DOHH2 (cell line): ENCODE data around the gene NFX1.

Experiments used
- EZH2phosphoT487 ChIP-seq: fragments of 200-600 bp; sonication (generic); IDR thresholded peaks from 2 replicates; pipeline ENCODE4 v1.6.1; 2017; ENCODE audit warnings: borderline replicate concordance, mild to moderate bottlenecking, antibody characterized with exemption, low read length, moderate library complexity, mixed read lengths
- TF ChIP-seq, protein P1 (sequence below): fragments of 200-600 bp; sonication (generic); IDR thresholded peaks from one replicate; pipeline ENCODE4 v1.5.1; 2014; ENCODE audit warnings: antibody characterized with exemption, mild to moderate bottlenecking, low read depth, low read length; ENCODE audit not compliant: poor library complexity, severe bottlenecking

DNA sequence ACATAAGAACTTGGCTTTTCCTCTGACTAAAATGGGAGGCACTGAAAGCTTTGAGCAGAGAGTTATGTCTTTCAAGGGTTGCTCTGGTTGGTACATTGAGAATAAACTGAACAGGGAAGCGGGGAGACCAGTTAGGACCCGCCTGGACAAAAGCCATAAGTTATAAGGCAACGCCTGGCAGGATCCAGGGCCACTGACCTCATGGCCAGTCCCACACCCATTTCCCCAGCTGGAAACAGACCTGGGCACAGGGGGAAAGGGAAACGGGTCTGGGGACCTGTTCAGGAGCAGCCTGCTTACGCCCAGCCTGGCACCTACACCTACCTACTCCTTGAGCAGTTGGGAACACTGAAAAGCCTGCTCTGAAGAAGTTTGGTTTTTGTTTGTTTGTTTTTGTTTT lies 49.0 kb upstream of the NFX1 start:
- TF ChIP-seq, protein P1, sequence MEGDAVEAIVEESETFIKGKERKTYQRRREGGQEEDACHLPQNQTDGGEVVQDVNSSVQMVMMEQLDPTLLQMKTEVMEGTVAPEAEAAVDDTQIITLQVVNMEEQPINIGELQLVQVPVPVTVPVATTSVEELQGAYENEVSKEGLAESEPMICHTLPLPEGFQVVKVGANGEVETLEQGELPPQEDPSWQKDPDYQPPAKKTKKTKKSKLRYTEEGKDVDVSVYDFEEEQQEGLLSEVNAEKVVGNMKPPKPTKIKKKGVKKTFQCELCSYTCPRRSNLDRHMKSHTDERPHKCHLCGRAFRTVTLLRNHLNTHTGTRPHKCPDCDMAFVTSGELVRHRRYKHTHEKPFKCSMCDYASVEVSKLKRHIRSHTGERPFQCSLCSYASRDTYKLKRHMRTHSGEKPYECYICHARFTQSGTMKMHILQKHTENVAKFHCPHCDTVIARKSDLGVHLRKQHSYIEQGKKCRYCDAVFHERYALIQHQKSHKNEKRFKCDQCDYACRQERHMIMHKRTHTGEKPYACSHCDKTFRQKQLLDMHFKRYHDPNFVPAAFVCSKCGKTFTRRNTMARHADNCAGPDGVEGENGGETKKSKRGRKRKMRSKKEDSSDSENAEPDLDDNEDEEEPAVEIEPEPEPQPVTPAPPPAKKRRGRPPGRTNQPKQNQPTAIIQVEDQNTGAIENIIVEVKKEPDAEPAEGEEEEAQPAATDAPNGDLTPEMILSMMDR = no peak
- TF ChIP-seq EZH2phosphoT487 = no peak
